Effector memory CD8-positive, alpha-beta T cell (primary cell): ENCODE results near the gene MAP7D3.
A peak's percentile ranks its signal among the peaks of the same experiment; 100 is the strongest.

ENCODE experiments used
- ATAC-seq: fragments of 150-1000 bp; cut with Tn5 transposase; replicated peaks from 2 replicates; pipeline ENCODE4 v1.10.0; 2021; ENCODE audit warnings: mild to moderate bottlenecking, moderate library complexity
- DNase-seq, 3 experiments: peaks; one replicate each; pipeline ENCODE4 v3.0.0; 2021
- H3K27ac Mint-ChIP-seq, 2 donors: one replicate each; pipeline ENCODE4 v1.8.0; 2022; ENCODE audit warnings: mild to moderate bottlenecking in 2 of 2, mixed read lengths in 2 of 2, moderate library complexity in 2 of 2
- H3K27me3 Mint-ChIP-seq, 2 donors: one replicate each; pipeline ENCODE4 v1.8.0; 2022; ENCODE audit warnings: mixed read lengths in 2 of 2
- H3K36me3 Mint-ChIP-seq: one replicate; pipeline ENCODE4 v1.8.0; 2022; ENCODE audit warnings: mild to moderate bottlenecking, moderate library complexity, mixed read lengths; ENCODE audit not compliant: insufficient read depth
- H3K4me1 Mint-ChIP-seq, 2 donors: one replicate each; pipeline ENCODE4 v1.8.0; 2022; ENCODE audit warnings: low read depth in 2 of 2, mixed read lengths in 2 of 2
- H3K4me3 Mint-ChIP-seq, 2 donors: one replicate each; pipeline ENCODE4 v1.8.0; 2022; ENCODE audit warnings: mild to moderate bottlenecking in 2 of 2, mixed read lengths in 2 of 2, moderate library complexity in 2 of 2
- H3K9me3 Mint-ChIP-seq, 2 donors: one replicate each; pipeline ENCODE4 v1.8.0; 2022; ENCODE audit warnings: mixed read lengths in 2 of 2

The MAP7D3 gene

DNA sequence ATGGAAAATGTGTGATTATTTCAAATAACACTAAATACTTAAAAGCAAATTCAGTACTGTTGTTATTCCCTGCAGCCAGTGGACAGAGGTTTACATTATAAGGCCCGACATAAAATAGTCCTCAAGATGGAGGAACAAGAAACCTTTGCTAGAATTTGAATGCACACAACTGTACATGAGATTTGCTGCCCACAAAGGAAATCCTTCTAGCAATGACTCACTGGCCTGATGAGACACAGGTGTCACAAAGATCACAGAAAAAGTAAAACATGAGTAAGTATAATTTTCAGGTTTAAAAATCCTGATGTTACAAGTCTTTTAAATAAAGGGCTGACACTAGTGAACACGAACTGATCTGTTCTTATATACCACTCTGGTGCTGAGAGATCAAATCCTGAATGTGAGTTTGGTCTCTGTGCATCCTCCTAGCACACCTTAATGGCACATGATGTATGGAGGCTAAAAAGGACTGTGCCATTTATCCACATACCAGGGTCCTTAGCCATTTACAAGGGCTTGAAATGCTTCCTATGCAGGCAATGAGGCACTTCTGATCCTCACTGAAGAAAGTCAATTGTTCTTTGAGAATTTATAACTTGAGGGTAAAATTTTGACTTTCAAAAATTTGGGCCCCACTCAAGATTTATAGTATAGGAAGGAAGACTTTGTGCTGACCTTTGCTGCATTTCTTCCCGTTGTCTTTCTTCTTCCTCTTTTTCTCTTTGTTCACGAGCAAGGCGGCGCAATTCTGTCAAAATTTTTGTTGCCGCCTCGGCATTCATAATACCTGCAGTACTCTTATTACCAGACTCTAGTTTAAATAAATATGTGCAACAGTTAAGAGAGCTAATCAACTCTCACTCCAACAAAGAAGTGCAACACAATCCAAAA, 23.0 kb downstream of the MAP7D3 start:
- peak overlapping the region; percentile 35 to 69 for H3K27ac Mint-ChIP-seq
- H3K27me3 Mint-ChIP-seq = no peaks in the 10 kb centered on the region
- H3K4me1 Mint-ChIP-seq = peaks cover 6 to 8% of the 10 kb centered on the region in 2 donors
- DNase-seq (no peak), ATAC-seq (peak; percentile 83)
- no peak overlapping the region for H3K4me3 Mint-ChIP-seq
- no peaks in the 10 kb centered on the region for H3K9me3 Mint-ChIP-seq
- peaks cover 23% of the 10 kb centered on the region for H3K36me3 Mint-ChIP-seq

DNA sequence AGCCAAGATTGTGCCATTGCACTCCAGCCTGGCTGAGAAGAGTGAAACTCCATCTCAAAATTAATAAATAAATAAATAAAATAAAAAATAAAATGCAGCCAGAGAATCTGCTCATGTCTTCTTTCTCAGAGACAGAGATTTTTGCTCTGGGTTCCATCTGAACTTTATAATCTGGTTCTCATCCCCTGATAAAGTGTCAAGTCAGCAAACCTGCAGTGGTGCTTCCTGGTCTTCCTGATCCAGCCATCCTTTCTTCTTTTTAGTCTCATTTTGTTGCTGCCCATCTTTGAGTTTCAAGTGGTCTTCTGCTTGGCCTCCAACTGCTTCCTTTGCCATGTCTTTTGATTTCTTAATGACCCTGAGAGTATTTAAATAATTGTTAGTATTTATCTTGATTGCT, 24.1 kb downstream of the MAP7D3 start:
- ATAC-seq (no peak), DNase-seq (no peak)
- Mint-ChIP-seq H3K27ac (peak overlapping the region in 1 of 2 donors; percentile 69), H3K27me3 (no peaks in the 10 kb centered on the region), H3K36me3 (peaks cover 26% of the 10 kb centered on the region), H3K4me1 (peaks cover 6 to 8% of the 10 kb centered on the region in 2 donors), H3K9me3 (no peaks in the 10 kb centered on the region), H3K4me3 (no peak overlapping the region)

DNA sequence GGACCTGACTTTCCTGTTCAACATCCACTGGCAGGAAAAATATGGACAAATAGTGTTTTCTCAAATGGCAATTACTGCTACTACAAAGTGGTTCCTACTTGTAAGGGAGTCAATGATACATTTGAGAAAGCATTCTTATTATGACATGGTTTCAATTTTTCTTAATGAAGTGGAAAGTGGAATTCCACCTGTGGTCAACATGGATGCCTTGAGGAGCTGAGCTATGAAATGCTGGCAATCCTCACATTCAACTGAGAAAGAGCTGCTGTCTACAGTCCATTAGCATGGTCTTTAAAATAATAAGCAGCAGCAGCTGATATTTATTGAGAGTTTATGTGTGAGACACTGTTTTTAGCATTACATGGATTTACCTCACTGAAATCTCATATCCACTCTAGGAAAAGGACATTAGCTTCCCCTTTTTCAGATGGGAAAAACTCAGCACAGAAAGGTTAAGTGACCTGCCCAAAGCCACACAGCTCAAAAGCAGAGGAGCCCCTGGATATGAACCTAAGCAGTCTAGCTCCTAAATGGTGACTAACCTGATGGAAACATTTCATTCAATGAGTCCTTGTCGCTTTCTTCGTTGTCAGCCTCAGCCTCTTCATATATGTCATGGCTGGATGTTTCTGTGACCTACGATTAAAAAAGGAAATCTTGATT, 29.2 kb downstream of the MAP7D3 start:
- no peak for DNase-seq
- Mint-ChIP-seq H3K27ac (no peak overlapping the region), H3K4me3 (no peak overlapping the region), H3K9me3 (no peaks in the 10 kb centered on the region), H3K4me1 (no peaks in the 10 kb centered on the region), H3K27me3 (no peaks in the 10 kb centered on the region), H3K36me3 (peaks cover 53% of the 10 kb centered on the region)
- ATAC-seq = no peak

GRCh38 chrX:136220951-136221350, 30.2 kb downstream of the MAP7D3 start:
- no peaks in the 10 kb centered on the region for H3K4me1 Mint-ChIP-seq
- no peak overlapping the region for H3K27ac Mint-ChIP-seq
- ATAC-seq = no peak
- no peaks in the 10 kb centered on the region for H3K9me3 Mint-ChIP-seq
- H3K36me3 Mint-ChIP-seq = peaks cover 51% of the 10 kb centered on the region
- DNase-seq = no peak
- no peak overlapping the region for H3K4me3 Mint-ChIP-seq
- no peaks in the 10 kb centered on the region for H3K27me3 Mint-ChIP-seq

DNA sequence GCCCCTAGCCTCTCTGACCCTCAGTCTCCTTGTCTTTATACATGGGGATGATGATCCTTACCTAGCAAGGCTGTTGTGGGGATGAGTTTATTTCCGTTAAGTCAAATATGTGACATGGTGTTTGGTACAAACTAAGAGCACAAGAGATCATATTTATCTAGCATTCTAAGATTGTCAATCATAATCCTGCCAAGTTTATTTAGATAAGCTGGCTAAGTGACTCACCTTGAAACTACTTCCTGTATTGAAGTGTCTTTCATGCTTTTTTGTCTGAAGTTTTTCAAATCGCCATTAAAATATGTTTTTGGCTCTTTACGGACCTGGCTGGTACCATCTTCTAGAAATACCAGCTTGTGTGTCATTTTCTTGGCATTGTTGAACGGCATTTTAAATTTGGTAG, 30.7 kb downstream of the MAP7D3 start:
- H3K27ac Mint-ChIP-seq = no peak overlapping the region
- H3K36me3 Mint-ChIP-seq = peaks cover 52% of the 10 kb centered on the region
- ATAC-seq (no peak), DNase-seq (no peak)
- no peaks in the 10 kb centered on the region for H3K9me3 Mint-ChIP-seq
- H3K4me3 Mint-ChIP-seq = no peak overlapping the region
- H3K27me3 Mint-ChIP-seq = no peaks in the 10 kb centered on the region
- no peaks in the 10 kb centered on the region for H3K4me1 Mint-ChIP-seq

- no peak for ATAC-seq
- H3K4me1 Mint-ChIP-seq = no peaks in the 10 kb centered on the region
- no peak for DNase-seq
- H3K27me3 Mint-ChIP-seq = no peaks in the 10 kb centered on the region
- no peaks in the 10 kb centered on the region for H3K9me3 Mint-ChIP-seq
- peaks cover 49% of the 10 kb centered on the region for H3K36me3 Mint-ChIP-seq
- no peak overlapping the region for H3K27ac Mint-ChIP-seq
- H3K4me3 Mint-ChIP-seq = no peak overlapping the region
These were observed 31.3 kb downstream of the MAP7D3 start for GRCh38 chrX:136219893-136220292.

DNA sequence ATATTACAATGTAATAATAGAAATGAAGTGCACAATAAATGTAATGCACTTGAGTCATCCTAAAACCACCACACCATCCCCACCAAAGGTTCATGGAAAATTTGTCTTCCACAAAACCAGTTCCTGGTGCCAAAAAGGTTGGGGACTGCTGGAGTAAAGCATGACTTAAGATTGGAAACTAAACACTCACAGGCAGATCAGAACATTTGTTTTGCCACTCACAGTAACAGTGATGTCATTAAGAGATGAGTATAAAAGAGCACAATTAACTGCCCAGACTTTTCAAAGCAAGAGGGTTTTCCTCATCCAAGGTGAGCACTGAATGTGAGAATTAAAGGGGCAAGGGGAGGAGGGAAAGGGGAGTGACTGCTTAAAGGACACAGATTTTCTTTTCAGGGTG, 35.6 kb downstream of the MAP7D3 start:
- Mint-ChIP-seq H3K27me3 (no peaks in the 10 kb centered on the region), H3K9me3 (no peaks in the 10 kb centered on the region), H3K4me1 (no peaks in the 10 kb centered on the region), H3K4me3 (no peak overlapping the region), H3K36me3 (peaks cover 21% of the 10 kb centered on the region), H3K27ac (no peak overlapping the region)
- DNase-seq = no peak
- ATAC-seq = no peak

DNA sequence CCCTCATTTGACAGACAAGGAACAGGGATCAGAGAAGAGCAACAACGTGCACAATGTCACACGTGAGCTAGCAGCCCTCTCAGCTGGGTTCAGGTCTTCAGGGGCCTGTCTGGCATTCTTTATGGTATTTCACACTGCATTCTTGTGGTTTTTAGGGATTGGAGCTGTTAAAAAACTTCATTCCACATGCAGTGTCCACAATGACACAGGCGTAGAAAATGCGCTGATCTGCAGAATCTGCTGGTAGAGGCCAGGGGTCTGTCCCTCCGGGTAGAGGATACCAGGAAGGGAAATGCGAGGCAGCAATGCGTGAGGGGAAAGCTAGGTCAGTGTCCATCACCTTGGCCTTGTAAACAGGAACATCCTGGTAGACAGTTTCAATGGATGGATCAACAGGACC, 36.6 kb downstream of the MAP7D3 start:
- ATAC-seq (no peak), DNase-seq (no peak)
- no peaks in the 10 kb centered on the region for H3K4me1 Mint-ChIP-seq
- H3K27ac Mint-ChIP-seq = no peak overlapping the region
- H3K36me3 Mint-ChIP-seq = peaks cover 17% of the 10 kb centered on the region
- H3K9me3 Mint-ChIP-seq = no peaks in the 10 kb centered on the region
- no peaks in the 10 kb centered on the region for H3K27me3 Mint-ChIP-seq
- H3K4me3 Mint-ChIP-seq = no peak overlapping the region

DNA sequence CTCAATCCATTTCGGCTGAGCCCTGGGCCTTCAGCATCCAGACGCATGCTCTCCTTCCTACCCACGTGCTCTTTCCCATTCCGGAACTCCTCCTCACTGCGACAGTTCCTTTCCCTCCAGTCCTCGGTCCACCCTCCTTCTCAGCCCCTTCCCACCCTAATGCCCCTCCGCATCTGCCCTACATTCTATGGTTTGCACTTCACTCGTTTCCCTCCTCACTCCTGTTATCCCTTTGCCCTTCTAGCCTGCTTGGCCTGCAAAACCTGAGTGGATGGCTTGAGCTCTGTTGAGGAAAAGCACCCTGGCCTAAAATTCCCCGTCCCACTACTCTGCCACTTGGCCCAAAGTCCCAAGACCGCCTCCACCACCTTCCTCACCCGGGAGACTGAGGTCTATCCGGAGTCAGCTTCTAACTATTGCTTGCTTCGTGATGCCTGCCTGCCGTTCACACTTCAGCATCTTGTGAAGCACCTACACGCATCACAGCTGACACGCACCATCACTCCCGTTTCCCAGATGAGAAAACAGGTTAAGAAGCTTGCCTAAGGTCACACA, 38.6 kb downstream of the MAP7D3 start:
- DNase-seq (no peak), ATAC-seq (no peak)
- H3K27me3 Mint-ChIP-seq = no peaks in the 10 kb centered on the region
- no peaks in the 10 kb centered on the region for H3K4me1 Mint-ChIP-seq
- no peaks in the 10 kb centered on the region for H3K9me3 Mint-ChIP-seq
- H3K4me3 Mint-ChIP-seq = no peak overlapping the region
- H3K36me3 Mint-ChIP-seq = peaks cover 10% of the 10 kb centered on the region
- H3K27ac Mint-ChIP-seq = peak overlapping the region in 1 of 2 donors; percentile 55

DNA sequence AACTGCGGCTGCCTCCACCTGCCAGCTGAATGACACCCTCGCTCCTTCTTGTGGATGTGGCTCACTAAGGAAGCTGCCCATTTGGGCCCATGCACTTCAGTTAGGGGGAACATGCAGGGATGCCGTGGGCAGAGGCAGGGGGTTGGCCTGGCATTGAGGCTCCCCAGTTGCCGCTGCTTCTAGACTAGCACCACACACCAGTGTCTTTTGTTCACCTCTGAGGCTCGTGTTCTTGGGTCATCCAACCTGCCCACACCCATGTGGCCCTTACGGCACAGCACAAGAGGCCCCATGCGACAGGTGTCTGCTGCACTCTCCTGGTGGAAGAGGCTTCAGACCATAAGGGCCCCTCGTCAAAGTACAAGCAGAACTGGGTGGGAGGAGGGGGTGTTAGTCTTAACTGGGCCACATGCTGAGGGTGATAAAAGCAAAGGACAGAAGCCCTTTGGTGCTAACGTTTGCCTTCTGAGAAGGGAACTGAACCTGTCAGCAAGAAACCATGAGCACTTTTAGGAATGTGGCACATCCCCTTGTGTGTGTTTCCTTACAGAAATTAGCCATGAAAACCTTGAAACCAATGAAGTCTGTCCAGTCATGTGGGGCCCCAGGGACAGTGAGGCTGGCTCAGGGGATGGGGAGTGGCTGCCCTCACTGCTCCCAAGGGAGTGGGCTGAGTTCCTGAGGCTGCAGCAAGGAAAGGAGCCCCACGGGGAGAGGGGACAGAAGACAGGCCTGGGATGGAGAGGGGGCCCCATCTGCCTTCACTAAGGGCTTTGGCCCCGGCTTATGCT, 39.2 kb downstream of the MAP7D3 start:
- H3K9me3 Mint-ChIP-seq = no peaks in the 10 kb centered on the region
- no peaks in the 10 kb centered on the region for H3K27me3 Mint-ChIP-seq
- H3K4me1 Mint-ChIP-seq = no peaks in the 10 kb centered on the region
- H3K36me3 Mint-ChIP-seq = peaks cover 6% of the 10 kb centered on the region
- DNase-seq (no peak), ATAC-seq (no peak)
- no peak overlapping the region for H3K4me3 Mint-ChIP-seq
- H3K27ac Mint-ChIP-seq = peak overlapping the region in 1 of 2 donors; percentile 55

DNA sequence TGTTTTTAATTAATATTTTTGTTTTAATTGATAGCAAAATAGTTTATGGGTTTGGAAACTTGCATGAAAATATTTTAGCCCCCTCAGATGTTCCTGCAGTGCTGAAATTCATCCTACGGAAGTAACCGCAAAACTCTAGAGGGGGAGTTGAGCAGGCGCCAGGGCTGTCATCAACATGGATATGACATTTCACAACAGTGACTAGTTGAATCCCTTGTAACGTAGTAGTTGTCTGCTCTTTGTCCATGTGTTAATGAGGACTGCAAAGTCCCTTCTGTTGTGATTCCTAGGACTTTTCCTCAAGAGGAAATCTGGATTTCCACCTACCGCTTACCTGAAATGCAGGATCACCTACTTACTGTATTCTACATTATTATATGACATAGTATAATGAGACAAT, 40.4 kb downstream of the MAP7D3 start:
- Mint-ChIP-seq H3K4me1 (peaks cover 0 to 3% of the 10 kb centered on the region in 2 donors), H3K4me3 (no peak overlapping the region), H3K27ac (no peak overlapping the region), H3K27me3 (no peaks in the 10 kb centered on the region), H3K36me3 (peaks cover under 1% of the 10 kb centered on the region), H3K9me3 (no peaks in the 10 kb centered on the region)
- DNase-seq (no peak), ATAC-seq (no peak)

DNA sequence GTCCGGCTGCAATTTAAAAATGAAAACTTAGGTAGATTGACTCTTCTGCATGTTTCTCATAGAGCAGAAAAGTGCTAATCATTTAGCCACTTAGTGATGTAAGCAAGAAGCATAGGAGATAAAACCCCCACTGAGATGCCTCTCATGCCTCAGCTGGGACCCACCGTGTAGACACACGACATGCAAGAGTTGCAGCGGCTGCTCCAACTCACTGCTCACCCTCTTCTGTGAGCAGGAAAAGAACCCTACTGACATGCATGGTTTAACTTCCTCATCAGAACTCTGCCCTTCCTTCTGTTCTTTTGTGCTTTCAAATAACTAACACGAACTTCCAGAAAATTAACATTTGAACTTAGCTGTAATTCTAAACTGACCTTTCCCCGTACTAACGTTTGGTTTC, 41.0 kb downstream of the MAP7D3 start:
- Mint-ChIP-seq H3K9me3 (no peaks in the 10 kb centered on the region), H3K27ac (no peak overlapping the region), H3K27me3 (no peaks in the 10 kb centered on the region), H3K4me1 (peaks cover 0 to 4% of the 10 kb centered on the region in 2 donors), H3K36me3 (no peaks in the 10 kb centered on the region), H3K4me3 (no peak overlapping the region)
- ATAC-seq = no peak
- DNase-seq = no peak

- peaks cover 3 to 8% of the 10 kb centered on the region in 2 donors for H3K4me1 Mint-ChIP-seq
- no peak overlapping the region for H3K27ac Mint-ChIP-seq
- ATAC-seq (no peak), DNase-seq (no peak)
- no peaks in the 10 kb centered on the region for H3K36me3 Mint-ChIP-seq
- H3K27me3 Mint-ChIP-seq = no peaks in the 10 kb centered on the region
- no peak overlapping the region for H3K4me3 Mint-ChIP-seq
- H3K9me3 Mint-ChIP-seq = no peaks in the 10 kb centered on the region
These were observed 41.4 kb downstream of the MAP7D3 start for GRCh38 chrX:136209751-136210150.
